Islet precursor cell (in vitro differentiated cells): ENCODE measurements around the gene VAPB.

Source experiments
- DNase-seq: peaks from one replicate; pipeline ENCODE4 v3.0.0-alpha.2; 2018

VAPB gene

GRCh38 chr20:58466095-58466708 lies 77.2 kb downstream of the VAPB start:
- DNase-seq: no peak

- no peak for DNase-seq
Measured at GRCh38 chr20:58466729-58467571, 77.9 kb downstream of the VAPB start.

DNA sequence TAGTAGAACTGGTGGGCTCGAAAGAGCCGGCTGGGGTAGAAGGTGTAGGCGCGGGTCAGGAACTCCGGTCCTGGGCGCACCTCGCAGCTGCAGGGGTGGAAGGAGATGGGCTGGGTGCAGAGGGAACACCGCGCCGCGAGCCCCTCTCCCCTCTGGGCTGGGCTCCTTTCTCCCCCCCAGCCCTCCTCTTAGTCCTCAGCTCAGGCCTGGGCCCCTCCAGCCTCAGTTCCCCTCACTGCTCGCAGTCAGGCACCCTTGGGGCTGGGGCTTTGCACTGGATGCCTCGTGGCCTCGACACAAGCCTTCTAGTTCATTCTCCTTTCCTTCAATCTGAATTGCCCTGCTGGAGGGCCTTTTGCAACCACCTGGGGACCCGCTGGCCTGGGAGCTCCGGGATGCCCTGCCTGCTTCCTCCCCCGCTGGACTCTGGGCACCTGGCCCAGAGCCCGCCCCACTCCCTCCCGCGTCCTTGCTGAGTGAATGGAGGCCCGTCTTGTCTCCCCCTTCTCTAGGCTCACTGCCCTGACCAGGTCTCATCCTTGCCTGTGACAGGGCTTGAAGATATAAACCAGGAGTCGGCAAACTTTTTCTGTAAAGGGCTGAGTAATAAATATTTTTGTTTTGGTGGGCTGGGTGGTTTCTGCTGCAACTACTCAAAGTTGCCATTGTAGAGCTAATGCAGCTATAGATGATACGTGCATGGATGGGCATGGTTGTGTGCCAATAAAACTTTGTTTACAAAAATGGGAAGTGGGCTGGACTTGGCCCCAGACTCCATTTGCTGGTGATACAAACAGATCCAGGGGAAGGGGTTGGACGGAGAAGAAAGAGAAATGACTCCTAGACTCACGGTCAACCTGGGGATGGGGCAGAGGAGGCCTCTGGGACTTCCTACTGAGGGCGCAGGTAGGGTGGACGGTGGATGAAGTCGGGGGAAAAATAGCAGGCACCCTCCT lies 78.8 kb downstream of the VAPB start:
- no peak for DNase-seq

GRCh38 chr20:58469616-58470015 lies 80.6 kb downstream of the VAPB start:
- no peak for DNase-seq

- DNase-seq: no peak
Measured at GRCh38 chr20:58470336-58471192, 81.5 kb downstream of the VAPB start.

DNA sequence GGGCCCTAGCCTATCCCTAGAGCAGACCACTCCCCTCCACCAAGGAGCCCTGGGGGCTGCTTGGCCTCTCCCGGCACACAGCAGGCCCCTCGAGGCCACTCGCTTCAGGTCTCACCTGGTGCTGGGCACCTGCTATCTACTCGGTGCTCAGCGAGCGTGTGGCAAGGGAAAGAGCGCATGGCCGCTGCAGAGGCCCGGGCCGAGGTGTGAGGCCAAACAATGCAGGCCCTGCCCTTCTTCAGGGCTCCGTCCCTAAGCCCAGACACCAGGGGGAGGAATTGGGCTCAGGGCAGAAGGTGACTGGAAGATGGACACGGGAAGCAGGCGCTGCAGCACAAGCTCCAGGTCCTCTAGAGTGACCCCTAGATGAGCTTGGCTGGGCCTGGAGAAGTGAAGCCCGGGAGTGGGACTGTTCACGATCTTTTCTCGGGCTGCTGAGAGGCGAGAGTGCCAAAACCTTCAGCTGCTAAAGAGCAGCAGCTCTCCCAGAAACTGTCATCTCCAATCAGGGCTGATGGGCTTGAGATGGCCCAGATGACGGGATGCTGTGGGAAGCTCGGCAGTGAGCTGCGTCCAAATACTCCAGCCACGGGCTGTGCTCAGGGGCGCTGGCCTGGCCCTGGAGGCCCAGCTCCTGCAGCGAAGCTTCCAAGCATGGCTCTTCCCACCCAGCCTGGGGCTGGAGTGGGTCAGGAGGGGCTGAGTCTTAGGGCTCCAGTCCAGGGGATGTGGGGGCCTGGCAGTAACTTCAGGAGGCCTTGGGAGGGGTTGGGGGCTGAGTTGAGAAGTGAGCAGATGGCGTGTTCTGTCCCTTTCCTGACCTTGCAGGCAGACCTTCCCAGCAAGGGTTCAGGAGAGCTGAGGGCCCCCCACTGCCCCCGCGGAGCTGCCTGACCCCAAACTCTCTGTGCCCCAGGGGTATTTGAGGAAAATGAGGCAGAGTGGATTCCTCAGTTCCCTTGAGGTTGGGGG lies 82.5 kb downstream of the VAPB start:
- no peak for DNase-seq

DNA sequence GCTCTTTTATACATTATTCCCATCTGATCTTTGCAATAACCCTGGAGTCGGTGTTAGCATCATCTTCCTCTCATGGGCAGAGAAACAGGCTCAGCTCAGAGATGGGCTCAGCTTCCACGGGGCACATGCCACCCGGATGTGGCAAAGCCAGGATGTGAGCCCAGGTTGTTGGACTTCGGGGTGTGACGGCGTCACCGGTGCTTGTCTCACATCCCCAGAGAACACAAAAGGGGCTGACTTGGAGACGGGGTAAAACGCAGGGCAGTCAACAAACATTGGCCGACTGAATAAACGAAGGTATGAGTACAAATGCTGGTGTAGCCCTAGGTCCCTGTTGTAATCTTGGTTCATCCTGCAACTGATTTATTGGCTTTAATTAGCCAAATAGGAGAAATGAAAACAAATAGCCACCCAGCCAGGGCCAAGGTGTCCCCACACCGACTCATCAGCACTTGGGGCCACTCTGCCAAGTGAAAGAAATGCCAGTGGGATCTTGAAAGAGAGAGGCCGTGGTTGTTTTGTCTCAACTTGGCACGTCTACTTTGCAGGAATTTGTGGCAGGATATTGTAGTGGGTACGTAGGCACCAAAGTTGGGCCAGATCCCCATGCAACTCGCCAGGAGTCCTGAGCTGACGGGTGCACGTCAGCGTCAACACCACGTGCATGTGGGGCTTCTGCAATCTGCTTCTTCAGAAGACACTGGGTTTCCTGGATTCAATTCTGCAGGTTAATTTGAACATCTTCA lies 83.4 kb downstream of the VAPB start:
- DNase-seq: no peak

GRCh38 chr20:58473453-58474425 lies 84.7 kb downstream of the VAPB start:
- no peak for DNase-seq

- no peak for DNase-seq
Measured at GRCh38 chr20:58475466-58475865, 86.4 kb downstream of the VAPB start.

DNA sequence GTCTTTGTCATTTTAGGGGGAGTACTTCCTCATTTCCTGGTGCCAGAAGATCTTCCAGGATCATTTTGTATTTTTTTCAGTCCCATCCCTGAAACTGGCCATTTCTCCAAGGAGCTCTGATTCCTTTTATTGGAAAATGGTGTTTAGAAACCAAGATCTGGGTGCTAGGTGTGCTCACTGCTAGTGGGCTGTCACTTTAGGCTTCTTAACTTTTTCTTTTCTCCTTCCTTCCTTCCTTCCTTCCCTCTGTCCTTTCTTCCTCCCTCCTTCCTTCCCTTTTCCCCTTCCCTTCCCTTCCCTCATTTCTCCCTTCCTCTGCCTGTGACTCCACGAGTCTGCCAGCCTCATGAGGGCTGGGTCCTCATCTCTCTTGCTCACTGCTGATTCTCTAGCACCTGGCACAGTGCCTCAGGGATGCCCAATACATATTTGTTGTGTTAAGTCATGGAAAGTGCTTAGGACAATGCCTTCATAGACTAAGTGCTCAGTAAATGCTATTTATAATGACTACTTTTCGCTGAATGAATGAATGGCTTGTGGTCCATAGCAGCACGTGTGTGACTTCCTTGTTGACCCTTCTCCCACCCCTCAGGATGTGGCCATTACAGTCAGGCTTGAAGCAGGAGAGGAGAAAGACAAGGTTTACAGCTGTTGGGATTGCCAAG lies 89.2 kb downstream of the VAPB start:
- no peak for DNase-seq

DNA sequence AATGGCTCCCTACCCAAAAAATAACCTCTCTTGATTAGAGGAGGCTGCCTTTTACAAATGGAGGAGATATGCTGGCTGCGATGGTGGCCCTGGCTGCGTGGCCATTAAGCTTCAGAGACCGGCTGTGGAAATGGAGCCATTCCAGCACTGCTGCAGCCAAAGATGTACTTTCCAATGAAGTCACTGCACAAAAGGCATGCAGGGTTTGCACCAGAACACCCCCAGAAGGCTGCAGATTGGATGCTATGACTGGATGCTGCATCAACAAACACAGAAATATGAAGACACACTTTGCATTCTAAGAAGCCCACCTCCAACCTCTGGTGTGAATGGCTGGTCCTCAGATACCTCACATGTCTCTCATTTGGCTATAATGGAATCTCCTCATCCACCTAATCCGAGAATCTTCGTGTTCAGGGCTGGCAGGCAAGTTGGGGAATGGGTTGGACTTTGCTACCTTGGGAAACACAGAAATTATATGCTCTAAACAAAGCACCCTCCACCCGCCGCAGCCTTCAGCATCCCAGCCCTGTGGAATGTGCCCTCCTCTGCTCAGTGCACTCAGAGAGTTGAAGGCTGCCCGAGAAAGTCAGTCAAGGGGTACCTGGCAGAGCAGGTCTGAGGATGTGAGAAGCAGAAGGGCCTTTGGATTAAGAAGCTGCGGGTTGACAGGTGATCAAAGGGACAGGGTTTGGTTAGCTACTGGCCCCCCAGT lies 90.9 kb downstream of the VAPB start:
- DNase-seq: peak; percentile 19

DNA sequence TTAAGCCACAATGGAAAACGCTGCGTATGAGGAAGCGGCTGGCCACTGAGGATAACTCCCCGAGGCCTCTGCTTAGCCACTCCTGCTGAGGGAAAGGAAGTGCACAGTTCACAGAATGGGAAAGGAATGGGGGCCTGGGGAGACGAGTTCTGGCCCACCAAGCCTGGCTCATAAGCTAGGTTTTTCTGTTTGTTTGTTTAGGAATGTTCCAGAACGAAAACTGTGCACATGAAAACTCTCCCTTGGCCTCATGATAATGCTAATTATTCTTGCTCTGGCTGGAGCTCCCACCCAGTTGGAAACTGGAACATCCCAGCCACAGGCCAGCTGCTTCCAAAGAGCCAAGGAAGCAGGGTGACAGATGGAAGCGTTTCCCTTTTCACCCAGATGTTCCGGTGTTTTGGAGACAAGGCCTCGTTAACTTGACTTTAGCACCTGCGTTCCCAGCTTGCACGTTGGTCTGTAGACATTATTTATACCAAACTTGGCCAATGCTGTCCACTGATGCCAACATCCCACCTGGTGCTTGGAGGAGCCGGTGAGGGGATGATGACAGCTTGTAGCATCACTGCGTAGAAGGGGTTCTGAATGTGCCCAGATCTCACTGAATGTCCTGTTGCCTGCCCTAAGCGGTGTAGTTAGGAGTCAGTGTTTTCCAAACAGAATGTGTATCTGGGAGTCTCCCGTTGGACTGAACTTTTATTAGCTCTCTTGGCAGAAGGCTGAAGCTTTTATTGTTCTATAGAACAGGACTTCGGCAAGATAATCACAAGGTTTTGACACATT lies 91.7 kb downstream of the VAPB start:
- no peak for DNase-seq

GRCh38 chr20:58481481-58482021 lies 92.5 kb downstream of the VAPB start:
- DNase-seq: peak; percentile 70

DNA sequence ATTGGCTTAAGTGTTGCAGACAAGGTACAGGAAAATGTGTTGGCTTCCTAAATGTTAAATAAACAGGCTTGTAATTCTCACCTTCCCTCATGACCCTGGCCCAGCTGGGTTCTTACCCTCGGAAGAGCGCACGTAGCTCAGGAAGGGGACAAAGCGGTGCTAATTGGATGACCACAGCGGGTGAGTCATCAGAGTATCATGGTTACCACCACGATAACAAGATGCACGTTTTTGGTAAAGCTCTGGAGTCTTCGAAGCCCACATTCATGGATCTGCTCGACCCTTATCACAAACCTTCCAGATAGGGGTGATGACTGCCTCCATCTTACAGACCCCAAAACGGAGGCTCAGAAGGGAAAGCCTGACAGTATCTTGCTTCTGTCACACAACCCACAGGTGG lies 93.4 kb downstream of the VAPB start:
- no peak for DNase-seq

GRCh38 chr20:58483051-58483450 lies 94.0 kb downstream of the VAPB start:
- DNase-seq: no peak

- DNase-seq: no peak
Measured at GRCh38 chr20:58483470-58483869, 94.4 kb downstream of the VAPB start.

DNA sequence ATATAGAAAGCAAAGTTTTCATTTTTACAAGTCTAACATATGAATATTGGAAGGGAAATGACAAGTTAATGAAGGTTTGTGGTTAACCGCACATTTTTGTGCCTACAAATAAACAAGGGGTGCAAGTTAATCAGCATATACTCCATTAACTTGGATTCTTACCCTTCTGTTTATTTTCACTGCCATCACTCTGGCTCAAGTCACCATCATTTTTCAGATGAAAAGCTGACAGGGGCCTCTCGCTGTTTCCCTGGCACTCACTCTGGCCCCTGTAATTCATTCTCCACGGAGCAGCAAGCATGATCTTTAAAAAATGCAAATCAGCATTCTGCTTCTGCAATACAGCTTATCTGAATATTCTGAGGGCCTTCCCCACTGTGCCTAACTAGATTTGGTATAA lies 96.4 kb downstream of the VAPB start:
- DNase-seq: no peak
